K562 (cell line): ENCODE results near the gene CRACR2B. TPM values are rescaled to one million over a fixed set of nuclear protein-coding genes. Genes with fewer than 3 reads are reported as not detected.
A peak's percentile ranks its signal among the peaks of the same experiment; 100 is the strongest.

Source experiments
- ARID1B ChIP-seq: fragments of 450-650 bp; IDR thresholded peaks from 2 replicates; pipeline ENCODE4 v1.6.1; 2016; ENCODE audit warnings: antibody characterized with exemption, mild to moderate bottlenecking, inconsistent platforms
- CBFB ChIP-seq: sonication (generic); formaldehyde crosslinking; IDR thresholded peaks from 2 replicates; pipeline ENCODE4 v1.4.0; 2020; ENCODE audit warnings: mild to moderate bottlenecking, missing genetic modification reagents
- CCNT2 ChIP-seq: IDR thresholded peaks from 2 replicates; pipeline ENCODE4 v1.6.1; 2011; ENCODE audit warnings: borderline replicate concordance, low read depth, mild to moderate bottlenecking, moderate library complexity, mixed read lengths, low read length; ENCODE audit not compliant: insufficient read length; ENCODE audit errors: extremely low read depth
- FOXJ2 ChIP-seq: fragments of 200-800 bp; sonication (Bioruptor generic); IDR thresholded peaks from 2 replicates; pipeline ENCODE4 v1.6.1; 2016; ENCODE audit warnings: missing genetic modification characterization, missing compliant biosample characterization
- HDAC3 ChIP-seq: fragments of 450-650 bp; IDR thresholded peaks from 2 replicates; pipeline ENCODE4 v1.6.1; 2018; ENCODE audit warnings: borderline replicate concordance, mild to moderate bottlenecking, moderate library complexity; ENCODE audit not compliant: partially characterized antibody
- MAX ChIP-seq: sonication (generic); formaldehyde crosslinking; IDR thresholded peaks from 2 replicates; pipeline ENCODE4 v1.9.0; 2022; ENCODE audit warnings: mild to moderate bottlenecking, missing genetic modification reagents
- SP1 ChIP-seq: sonication (generic); formaldehyde crosslinking; IDR thresholded peaks from 2 replicates; pipeline ENCODE4 v1.8.1; 2022; ENCODE audit warnings: mild to moderate bottlenecking, missing genetic modification reagents
- TEAD2 ChIP-seq: fragments of 450-650 bp; IDR thresholded peaks from 2 replicates; pipeline ENCODE4 v1.6.1; 2016; ENCODE audit warnings: missing genetic modification characterization, control low read depth, missing compliant biosample characterization
- UBTF ChIP-seq, 2 experiments: IDR thresholded peaks; 2 replicates each; pipeline ENCODE4 v1.6.1; 2012; ENCODE audit warnings: improper control_type of control experiment in 2 of 2, low read depth in 2 of 2, low read length in 2 of 2, borderline replicate concordance in 1 of 2
- ZNF165 ChIP-seq: fragments of 250-450 bp; sonication (Bioruptor Pico); IDR thresholded peaks from 2 replicates; pipeline ENCODE4 v1.4.0; 2020; ENCODE audit warnings: borderline replicate concordance
- ZNF41 ChIP-seq: fragments of 250-450 bp; sonication (Bioruptor Pico); conservative IDR thresholded peaks from 2 replicates; pipeline ENCODE4 v1.4.0; 2020; ENCODE audit warnings: mild to moderate bottlenecking
- ZNF780A ChIP-seq: fragments of 250-450 bp; sonication (Bioruptor Pico); IDR thresholded peaks from 2 replicates; pipeline ENCODE4 v1.5.0; 2021; ENCODE audit warnings: mild to moderate bottlenecking
- polyA plus RNA-seq, 8 experiments: library from polyadenylated mRNA; depleted of rRNA in 4 of 8; stranded (reverse) in 5 of 8; unstranded in 3 of 8; fragments of >200 nt; fragmentation: Nextera tagmentation in 2 of 8; fragmentation: Illumina TruSeq in 1 of 8; extraction: Ambion mirVana in 2 of 8; extraction: Trizol in 1 of 8; gene quantifications; 2 replicates each; pipeline versions ENCODE4 v1.2.1 to v1.2.3, GENCODE V29; 2011 to 2014; ENCODE audit warnings: inconsistent platforms in 1 of 8, missing spikeins in 1 of 8
- total RNA-seq, 7 experiments: library from RNA; depleted of rRNA in 6 of 7; stranded (reverse); fragments of >200 nt in 6 of 7; fragmentation: Illumina TruSeq in 2 of 7; extraction: Trizol in 2 of 7; gene quantifications; 2 replicates each; pipeline versions ENCODE4 v1.2.1 to v1.2.3, GENCODE V29; 2011 to 2021; ENCODE audit warnings: low replicate concordance in 1 of 7
- TF ChIP-seq, protein P1 (sequence below): fragments of 450-650 bp; IDR thresholded peaks from 2 replicates; pipeline ENCODE4 v1.6.1; 2016; ENCODE audit warnings: mild to moderate bottlenecking
- TF ChIP-seq, protein P2 (sequence below): fragments of 250-450 bp; sonication (Bioruptor Pico); IDR thresholded peaks from 2 replicates; pipeline ENCODE4 v1.5.0; 2021; ENCODE audit warnings: mild to moderate bottlenecking, borderline replicate concordance
- TF ChIP-seq, protein P3 (sequence below): sonication (generic); formaldehyde crosslinking; IDR thresholded peaks from 2 replicates; pipeline ENCODE4 v1.8.0; 2023; ENCODE audit warnings: mild to moderate bottlenecking, missing genetic modification reagents

CRACR2B gene
- total and polyA plus RNA-seq, 9 of the 15 experiments (the other 6 are each of a cell fraction or from before 2014, with no cell fraction given), result 0.10 to 51.0 (median 6.0) TPM

DNA sequence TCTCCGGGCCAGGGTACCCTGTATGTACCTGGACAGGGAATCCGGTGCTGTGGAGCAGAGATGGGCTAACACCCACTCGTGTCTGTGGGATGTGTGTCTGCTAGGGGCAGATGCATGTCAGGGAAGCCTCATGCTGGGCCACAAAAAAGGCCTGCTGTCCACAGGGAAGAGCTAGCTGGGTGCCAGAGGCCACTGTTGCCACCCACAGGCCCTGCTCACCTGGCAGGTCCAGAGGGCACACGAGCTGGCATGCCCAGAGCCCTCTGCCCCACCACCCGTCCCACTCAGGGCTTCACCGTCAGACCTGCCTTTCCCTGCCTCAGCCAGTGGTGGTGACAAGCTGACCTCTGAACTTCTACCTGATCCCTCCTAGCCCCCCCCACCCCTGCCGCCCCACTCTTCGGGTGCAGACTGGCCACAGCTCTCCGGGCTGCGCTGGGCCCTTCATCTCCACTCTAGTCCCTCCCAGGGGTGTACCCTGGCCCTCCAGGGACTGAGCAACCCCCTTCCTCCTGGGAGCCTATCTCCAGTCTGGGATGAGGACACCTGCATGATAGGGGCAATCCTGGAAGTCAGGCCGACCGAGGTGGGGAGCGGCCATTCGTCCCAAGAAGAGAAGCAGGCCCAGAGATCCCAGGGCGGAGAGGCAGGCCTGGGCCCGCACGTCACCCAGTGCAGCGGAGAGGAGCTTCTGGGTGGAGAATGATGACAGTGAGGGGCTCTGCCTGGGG is 31.0 kb upstream of the CRACR2B start (continued):
- TF ChIP-seq UBTF (IDR thresholded peaks at IDR 0.05; ENCODE audit: borderline replicate concordance in 1 of 2, low read depth in 2 of 2, low read length in 2 of 2) (no peak), ZNF780A (CRISPR knock-in tag) (no peak), MAX (CRISPR knock-in tag) (peak; percentile 1; the same call in 1 of the 2 replicates), ZNF165 (CRISPR knock-in tag) (no peak), SP1 (no peak), FOXJ2 (tag) (no peak), HDAC3 (no peak), ARID1B (no peak), ZNF41 (CRISPR knock-in tag) (no peak), CCNT2 (no peak), TEAD2 (tag) (no peak), CBFB (0 out of 2 replicates have a peak, but pooled peaks have one; percentile 25)
- TF ChIP-seq, protein P1, sequence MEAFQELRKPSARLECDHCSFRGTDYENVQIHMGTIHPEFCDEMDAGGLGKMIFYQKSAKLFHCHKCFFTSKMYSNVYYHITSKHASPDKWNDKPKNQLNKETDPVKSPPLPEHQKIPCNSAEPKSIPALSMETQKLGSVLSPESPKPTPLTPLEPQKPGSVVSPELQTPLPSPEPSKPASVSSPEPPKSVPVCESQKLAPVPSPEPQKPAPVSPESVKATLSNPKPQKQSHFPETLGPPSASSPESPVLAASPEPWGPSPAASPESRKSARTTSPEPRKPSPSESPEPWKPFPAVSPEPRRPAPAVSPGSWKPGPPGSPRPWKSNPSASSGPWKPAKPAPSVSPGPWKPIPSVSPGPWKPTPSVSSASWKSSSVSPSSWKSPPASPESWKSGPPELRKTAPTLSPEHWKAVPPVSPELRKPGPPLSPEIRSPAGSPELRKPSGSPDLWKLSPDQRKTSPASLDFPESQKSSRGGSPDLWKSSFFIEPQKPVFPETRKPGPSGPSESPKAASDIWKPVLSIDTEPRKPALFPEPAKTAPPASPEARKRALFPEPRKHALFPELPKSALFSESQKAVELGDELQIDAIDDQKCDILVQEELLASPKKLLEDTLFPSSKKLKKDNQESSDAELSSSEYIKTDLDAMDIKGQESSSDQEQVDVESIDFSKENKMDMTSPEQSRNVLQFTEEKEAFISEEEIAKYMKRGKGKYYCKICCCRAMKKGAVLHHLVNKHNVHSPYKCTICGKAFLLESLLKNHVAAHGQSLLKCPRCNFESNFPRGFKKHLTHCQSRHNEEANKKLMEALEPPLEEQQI, result no peak
- TF ChIP-seq, protein P2, sequence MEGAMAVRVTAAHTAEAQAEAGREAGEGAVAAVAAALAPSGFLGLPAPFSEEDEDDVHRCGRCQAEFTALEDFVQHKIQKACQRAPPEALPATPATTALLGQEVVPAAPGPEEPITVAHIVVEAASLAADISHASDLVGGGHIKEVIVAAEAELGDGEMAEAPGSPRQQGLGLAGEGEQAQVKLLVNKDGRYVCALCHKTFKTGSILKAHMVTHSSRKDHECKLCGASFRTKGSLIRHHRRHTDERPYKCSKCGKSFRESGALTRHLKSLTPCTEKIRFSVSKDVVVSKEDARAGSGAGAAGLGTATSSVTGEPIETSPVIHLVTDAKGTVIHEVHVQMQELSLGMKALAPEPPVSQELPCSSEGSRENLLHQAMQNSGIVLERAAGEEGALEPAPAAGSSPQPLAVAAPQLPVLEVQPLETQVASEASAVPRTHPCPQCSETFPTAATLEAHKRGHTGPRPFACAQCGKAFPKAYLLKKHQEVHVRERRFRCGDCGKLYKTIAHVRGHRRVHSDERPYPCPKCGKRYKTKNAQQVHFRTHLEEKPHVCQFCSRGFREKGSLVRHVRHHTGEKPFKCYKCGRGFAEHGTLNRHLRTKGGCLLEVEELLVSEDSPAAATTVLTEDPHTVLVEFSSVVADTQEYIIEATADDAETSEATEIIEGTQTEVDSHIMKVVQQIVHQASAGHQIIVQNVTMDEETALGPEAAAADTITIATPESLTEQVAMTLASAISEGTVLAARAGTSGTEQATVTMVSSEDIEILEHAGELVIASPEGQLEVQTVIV (CRISPR knock-in tag), result no peak
- TF ChIP-seq, protein P3, sequence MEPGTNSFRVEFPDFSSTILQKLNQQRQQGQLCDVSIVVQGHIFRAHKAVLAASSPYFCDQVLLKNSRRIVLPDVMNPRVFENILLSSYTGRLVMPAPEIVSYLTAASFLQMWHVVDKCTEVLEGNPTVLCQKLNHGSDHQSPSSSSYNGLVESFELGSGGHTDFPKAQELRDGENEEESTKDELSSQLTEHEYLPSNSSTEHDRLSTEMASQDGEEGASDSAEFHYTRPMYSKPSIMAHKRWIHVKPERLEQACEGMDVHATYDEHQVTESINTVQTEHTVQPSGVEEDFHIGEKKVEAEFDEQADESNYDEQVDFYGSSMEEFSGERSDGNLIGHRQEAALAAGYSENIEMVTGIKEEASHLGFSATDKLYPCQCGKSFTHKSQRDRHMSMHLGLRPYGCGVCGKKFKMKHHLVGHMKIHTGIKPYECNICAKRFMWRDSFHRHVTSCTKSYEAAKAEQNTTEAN (CRISPR knock-in tag), result no peak
